Stomach (tissue), 4 donors: Measurements from ENCODE around the gene SEMA5B.

Source experiments
- CTCF ChIP-seq, 7 experiments: fragments of 450-650 bp in 4 of 7; fragments of 200-600 bp in 3 of 7; sonication (generic) in 3 of 7; IDR thresholded peaks; one replicate each; pipeline ENCODE4 v1.5.1; 2016 to 2019; ENCODE audit warnings: antibody characterized with exemption in 7 of 7, control low read depth in 2 of 7, mild to moderate bottlenecking in 1 of 7
- EP300 ChIP-seq: sonication (generic); formaldehyde crosslinking; IDR thresholded peaks from one replicate; pipeline ENCODE4 v1.6.1; 2017; ENCODE audit warnings: antibody characterized with exemption
- POLR2A ChIP-seq, 4 donors: fragments of 450-650 bp; IDR thresholded peaks; one replicate each; pipeline ENCODE4 v1.6.1; 2016; ENCODE audit warnings: antibody characterized with exemption in 4 of 4, control low read depth in 2 of 4, mild to moderate bottlenecking in 1 of 4, moderate library complexity in 1 of 4

GRCh38 chr3:122952520-122952919 is 75.0 kb downstream of the SEMA5B start:
- TF ChIP-seq CTCF (IDR thresholded peaks at IDR 0.05) (no peak), EP300 (no peak), POLR2A (IDR thresholded peaks at IDR 0.05) (no peak)
